IPS-18a (cell line): ENCODE measurements around the gene APPBP2.
"Not testable (repeated sequence)": the region's sequence is repeated elsewhere in the genome, so short reads cannot be mapped to it uniquely, and the experiment has no call there.

Source experiments
- H3K27ac ChIP-seq: one replicate; pipeline ENCODE4 v1.5.1; 2013; ENCODE audit warnings: low read length
- H3K27me3 ChIP-seq: one replicate; pipeline ENCODE4 v1.6.1; 2013; ENCODE audit warnings: mild to moderate bottlenecking, low read length; ENCODE audit not compliant: control insufficient read depth, insufficient read depth
- H3K36me3 ChIP-seq: one replicate; pipeline ENCODE4 v1.6.1; 2013; ENCODE audit warnings: low read depth, low read length; ENCODE audit not compliant: control insufficient read depth
- H3K4me1 ChIP-seq: one replicate; pipeline ENCODE4 v1.6.1; 2013; ENCODE audit warnings: low read depth, low read length; ENCODE audit not compliant: control insufficient read depth
- H3K4me3 ChIP-seq: one replicate; pipeline ENCODE4 v1.5.1; 2013; ENCODE audit warnings: low read length
- H3K9ac ChIP-seq: one replicate; pipeline ENCODE4 v1.6.1; 2013; ENCODE audit warnings: mild to moderate bottlenecking, low read length, moderate library complexity
- H3K9me3 ChIP-seq: one replicate; pipeline ENCODE4 v1.6.1; 2013; ENCODE audit warnings: low read depth, low read length; ENCODE audit not compliant: control insufficient read depth

APPBP2 gene

DNA sequence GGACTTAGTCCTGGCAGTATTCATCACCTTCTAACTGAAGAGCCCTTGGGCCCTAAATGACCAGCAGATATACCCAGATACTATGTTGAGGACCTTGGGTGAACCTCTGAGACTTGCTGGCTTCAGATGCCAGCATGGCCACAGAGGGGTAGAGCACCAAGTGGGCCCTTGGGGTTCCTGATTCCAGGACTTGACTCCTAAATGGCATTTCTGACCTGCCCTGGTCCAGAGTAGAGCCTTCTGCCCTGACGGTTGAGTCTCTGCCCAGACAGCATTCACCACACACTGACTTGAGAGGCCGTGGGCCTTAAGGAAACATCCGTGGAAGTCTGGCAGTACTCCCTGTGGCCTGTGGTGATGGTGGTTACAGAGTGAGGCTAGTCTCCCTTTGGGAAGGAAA is 2.8 kb upstream of the APPBP2 start:
- no peaks in the 10 kb centered on the region for H3K27me3 ChIP-seq
- H3K4me1 ChIP-seq: peaks cover 5% of the 10 kb centered on the region
- no peaks in the 10 kb centered on the region for H3K9me3 ChIP-seq
- H3K36me3 ChIP-seq: no peaks in the 10 kb centered on the region
- no peak overlapping the region for H3K4me3 ChIP-seq
- no peak overlapping the region for H3K9ac ChIP-seq
- H3K27ac ChIP-seq: no peak overlapping the region

DNA sequence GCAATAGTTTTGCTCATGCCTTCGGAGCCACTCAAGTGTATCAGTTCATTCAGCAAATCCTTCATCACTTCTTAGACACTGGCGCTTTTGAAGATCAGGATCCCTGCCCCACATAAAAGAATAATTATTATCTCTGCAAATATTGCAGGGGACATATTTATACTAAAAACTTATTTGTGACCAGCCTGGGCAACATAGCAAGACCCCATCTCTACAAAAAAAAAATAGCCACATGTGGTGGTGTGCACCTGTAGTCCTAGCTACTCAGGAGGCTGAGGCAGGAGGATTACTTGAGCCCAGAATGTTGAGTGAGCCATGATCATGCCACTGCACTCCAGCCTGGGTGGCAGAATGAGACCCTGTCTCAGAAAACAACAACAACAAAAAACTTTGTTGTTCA is 1.7 kb upstream of the APPBP2 start:
- H3K27me3 ChIP-seq: no peaks in the 10 kb centered on the region
- H3K4me1 ChIP-seq: peaks cover 6% of the 10 kb centered on the region
- no peak overlapping the region for H3K27ac ChIP-seq
- no peaks in the 10 kb centered on the region for H3K36me3 ChIP-seq
- no peaks in the 10 kb centered on the region for H3K9me3 ChIP-seq
- H3K9ac ChIP-seq: no peak overlapping the region
- H3K4me3 ChIP-seq: no peak overlapping the region

DNA sequence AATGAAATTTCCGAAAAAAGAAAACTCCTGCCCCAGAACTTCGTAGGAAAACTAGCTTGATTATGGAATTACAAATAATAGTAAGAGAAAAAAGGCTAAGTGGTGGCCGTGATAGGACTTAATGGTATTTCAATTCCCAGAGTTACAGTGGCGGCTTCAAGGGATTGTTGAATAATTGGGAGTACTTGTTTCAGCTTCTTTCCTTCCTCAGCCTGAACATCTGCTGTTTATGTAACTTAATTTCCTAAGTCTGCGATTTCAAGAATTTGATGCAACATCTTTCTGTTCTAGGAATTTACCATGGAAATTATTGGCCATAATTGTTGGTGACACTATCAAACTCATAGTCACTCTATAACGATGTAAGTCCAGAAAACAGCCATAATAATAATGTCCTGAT is 684 bp upstream of the APPBP2 start:
- Histone ChIP-seq H3K27me3 (no peaks in the 10 kb centered on the region), H3K36me3 (no peaks in the 10 kb centered on the region), H3K4me1 (peaks cover 6% of the 10 kb centered on the region), H3K27ac (no peak overlapping the region), H3K9me3 (no peaks in the 10 kb centered on the region), H3K9ac (peak overlapping the region; percentile 82), H3K4me3 (peak overlapping the region; percentile 90)

DNA sequence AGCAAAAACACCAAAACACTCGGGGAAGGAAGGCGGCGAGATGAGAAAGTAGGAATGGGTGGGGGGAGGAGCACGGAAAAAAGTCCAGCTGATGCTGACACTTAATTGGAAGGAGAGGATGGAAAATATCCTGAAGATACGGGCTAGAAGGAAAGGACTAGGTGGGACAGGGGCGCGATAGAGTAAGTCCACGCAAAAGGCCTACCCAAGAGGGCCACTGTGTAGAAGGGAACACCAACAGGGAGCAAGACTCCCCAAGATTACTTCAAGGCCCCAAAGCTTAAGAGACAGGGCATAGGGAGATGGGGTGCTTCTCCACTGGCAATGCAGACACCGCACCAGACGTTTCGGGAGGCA is 736 bp downstream of the APPBP2 start:
- Histone ChIP-seq H3K9me3 (no peaks in the 10 kb centered on the region), H3K27me3 (no peaks in the 10 kb centered on the region)

DNA sequence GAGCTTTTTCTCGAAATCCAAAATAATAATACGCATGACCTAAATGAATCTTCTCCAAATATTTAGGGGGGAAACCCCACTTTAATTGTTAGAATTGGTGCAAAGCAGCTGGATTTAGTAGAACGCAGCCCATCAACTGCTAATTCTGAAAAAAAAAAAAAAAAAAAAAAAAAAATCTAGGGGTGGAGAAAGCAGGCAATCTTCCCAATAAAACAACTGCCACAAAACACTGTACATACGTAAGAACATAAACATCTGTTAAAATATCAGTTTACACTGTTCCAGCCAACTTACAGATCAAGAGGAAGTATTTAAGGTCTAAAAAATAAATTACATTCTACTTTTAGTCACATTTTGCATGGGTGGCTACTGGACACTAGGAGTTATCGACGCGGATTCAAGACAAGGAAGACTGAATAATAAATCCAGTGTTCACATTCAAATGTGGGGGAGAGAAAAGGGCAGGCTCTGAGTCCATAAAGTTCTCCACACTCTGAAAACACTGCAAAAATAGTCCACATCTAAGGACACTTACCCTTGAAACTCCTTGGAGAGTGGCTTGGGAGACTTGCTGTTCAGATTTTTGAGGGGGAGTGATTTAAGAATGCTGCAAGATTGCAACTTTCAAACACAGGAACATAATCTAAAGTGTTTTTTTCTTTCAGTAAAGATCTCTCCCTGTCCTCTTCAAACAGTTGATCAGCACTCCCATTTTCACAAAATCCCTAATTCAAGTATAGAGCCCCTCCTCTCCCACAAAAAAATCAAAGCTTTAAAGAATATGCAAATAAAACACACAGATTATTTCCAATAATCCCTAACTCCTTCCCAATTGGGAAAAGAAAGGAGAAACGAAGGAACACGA is 1.3 kb downstream of the APPBP2 start:
- Histone ChIP-seq H3K27me3 (no peaks in the 10 kb centered on the region), H3K36me3 (no peaks in the 10 kb centered on the region), H3K4me1 (peaks cover 6% of the 10 kb centered on the region), H3K4me3 (peak overlapping the region; percentile 90), H3K9ac (peak overlapping the region; percentile 82), H3K27ac (peak overlapping the region; percentile 74), H3K9me3 (no peaks in the 10 kb centered on the region)

More for the DNA sequence above, 736 bp downstream of the APPBP2 start:
- Histone ChIP-seq H3K4me1 (peaks cover 6% of the 10 kb centered on the region), H3K27ac (peak overlapping the region; percentile 74), H3K9ac (peak overlapping the region; percentile 82), H3K36me3 (no peaks in the 10 kb centered on the region), H3K4me3 (peak overlapping the region; percentile 90)

DNA sequence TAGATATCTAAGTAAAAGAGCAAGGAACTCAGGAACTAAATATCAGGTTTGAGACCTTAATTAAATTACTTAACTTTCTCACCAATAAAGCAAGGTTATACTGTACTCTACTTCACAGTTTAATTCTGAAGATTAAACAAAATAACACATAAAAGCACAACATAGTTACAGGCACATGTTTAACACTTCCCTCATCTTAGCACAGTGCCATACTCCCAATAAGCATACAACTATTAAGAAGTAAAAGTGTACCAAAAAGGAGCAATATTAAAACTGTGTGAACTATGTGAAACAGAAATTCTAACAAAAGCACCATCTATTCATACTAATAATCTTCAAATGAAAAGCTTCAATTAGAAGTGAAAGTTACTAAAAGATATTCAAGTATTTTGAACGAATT is 2.2 kb downstream of the APPBP2 start:
- Histone ChIP-seq H3K4me3 (peak overlapping the region; percentile 90), H3K27ac (no peak overlapping the region), H3K27me3 (no peaks in the 10 kb centered on the region), H3K4me1 (peaks cover 6% of the 10 kb centered on the region), H3K36me3 (no peaks in the 10 kb centered on the region), H3K9ac (peak overlapping the region; percentile 82), H3K9me3 (no peaks in the 10 kb centered on the region)

DNA sequence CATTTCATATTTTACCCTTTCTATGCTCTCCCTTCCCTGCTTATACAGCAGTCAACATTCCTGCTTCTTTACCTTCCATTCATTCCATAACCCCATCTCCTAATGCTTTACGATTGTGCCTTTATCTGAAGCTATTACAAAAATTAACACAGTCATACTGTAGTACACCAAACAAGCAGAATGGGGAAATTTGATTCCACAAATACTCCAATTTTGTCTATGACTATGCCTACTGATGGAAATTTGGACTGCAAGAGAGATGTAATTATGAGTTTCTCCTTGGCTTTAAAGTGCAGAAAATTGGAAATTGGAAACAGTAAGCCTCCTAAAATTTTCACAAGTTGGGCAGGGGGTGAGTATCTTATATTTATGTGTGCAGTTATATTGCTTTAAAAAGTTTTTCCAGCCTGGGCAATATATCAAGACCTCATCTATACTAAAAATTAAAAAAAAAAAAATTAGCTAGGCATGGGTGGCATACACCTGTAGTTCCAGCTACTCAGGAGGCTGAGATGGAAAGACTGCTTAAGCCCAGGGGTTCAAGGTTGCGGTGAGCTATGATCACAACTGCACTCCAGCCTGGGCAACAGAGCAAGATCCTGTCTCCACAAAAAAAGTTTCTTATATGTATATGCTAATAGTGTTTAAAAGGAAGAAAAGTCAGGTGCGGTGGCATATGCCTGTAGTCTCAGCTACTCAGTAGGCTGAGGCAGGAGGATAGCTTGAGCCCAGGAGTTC is 3.0 kb downstream of the APPBP2 start:
- H3K27ac ChIP-seq: no peak overlapping the region
- H3K4me3 ChIP-seq: no peak overlapping the region
- H3K9ac ChIP-seq: no peak overlapping the region

DNA sequence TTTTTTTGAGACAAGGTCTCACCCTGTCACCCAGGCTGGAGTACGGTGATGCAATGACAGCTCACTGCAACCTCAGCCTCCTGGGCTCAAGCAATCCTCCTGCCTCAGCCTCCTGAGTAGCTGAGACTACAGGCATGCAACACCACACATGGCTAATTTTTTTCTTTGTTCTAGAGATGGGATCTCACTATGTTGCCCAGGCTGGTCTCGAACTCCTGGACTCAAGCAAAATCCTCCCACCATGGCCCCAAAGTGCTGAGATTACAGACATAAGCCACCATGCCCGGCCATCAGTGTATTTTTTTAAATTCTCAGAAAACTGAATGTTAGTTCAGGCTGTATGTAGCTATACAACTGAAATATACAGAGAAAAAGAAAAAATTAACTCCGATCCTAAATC is 6.2 kb downstream of the APPBP2 start:
- no peak overlapping the region for H3K9ac ChIP-seq
- no peaks in the 10 kb centered on the region for H3K36me3 ChIP-seq
- H3K4me3 ChIP-seq: no peak overlapping the region
- H3K27ac ChIP-seq: no peak overlapping the region
- H3K27me3 ChIP-seq: no peaks in the 10 kb centered on the region
- H3K9me3 ChIP-seq: no peaks in the 10 kb centered on the region
- peaks cover 6% of the 10 kb centered on the region for H3K4me1 ChIP-seq

More for the DNA sequence above, 3.0 kb downstream of the APPBP2 start:
- Histone ChIP-seq H3K36me3 (no peaks in the 10 kb centered on the region), H3K9me3 (no peaks in the 10 kb centered on the region), H3K27me3 (no peaks in the 10 kb centered on the region), H3K4me1 (peaks cover 6% of the 10 kb centered on the region)

DNA sequence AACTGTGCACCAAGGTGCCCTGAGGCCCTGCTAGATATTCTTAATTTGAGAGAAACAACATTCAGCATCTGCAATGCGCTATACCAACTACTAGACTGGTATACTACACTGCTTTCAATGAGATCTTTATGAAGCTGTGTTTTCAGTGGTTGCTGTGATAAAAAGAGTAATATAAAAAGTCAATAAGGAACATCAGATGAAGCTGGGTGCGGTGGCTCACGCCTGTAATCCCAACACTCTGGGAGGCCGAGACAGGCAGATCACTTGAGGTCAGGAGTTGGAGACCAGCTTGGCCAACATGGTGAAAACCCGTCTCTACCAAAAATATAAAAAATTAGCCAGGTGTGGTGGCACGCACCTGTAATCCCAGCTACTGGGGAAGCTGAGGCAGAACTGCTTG is 10.4 kb downstream of the APPBP2 start:
- not testable (repeated sequence) for H3K27me3 ChIP-seq, H3K9ac ChIP-seq, H3K27ac ChIP-seq, H3K9me3 ChIP-seq, H3K36me3 ChIP-seq, H3K4me3 ChIP-seq, H3K4me1 ChIP-seq

DNA sequence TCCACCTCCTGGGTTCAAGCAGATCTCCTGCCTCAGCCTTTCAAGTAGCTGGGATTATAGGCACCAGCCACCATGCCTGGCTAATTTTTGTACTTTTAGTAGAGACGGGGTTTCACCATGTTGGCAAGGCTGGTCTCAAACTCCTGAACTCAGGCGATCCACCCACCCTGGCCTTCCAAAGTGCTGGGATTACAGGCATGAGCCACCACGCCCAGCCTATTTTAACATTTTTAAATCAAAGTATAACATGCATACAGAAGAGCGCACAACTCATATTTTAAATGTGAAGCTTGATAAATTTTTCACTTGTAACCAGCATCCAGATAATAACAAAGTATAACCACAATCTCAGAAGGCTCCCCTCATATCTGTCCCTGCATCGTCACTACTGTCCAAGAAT is 10.8 kb downstream of the APPBP2 start:
- H3K27ac ChIP-seq, H3K9ac ChIP-seq, H3K4me1 ChIP-seq, H3K4me3 ChIP-seq, H3K9me3 ChIP-seq, H3K27me3 ChIP-seq, H3K36me3 ChIP-seq: not testable (repeated sequence)

DNA sequence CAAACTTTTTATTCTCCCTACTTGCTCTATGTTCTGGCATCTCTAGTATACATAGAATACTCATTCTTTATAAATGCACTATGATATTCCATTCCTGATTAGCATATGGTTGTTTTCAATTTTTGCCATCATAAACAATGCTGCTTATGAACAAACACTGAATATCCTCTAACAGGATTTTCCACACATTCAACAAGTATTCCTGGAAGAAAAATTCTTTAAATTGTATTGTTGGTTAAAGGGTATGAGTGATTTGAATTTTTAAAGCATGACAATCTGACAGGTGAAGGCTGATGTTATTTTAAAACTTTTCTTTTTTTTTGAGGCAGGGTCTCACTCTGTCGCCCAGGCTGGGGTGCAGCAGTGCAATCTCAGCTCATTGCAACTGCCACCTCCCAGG is 11.5 kb downstream of the APPBP2 start:
- Histone ChIP-seq H3K4me1 (no peaks in the 10 kb centered on the region), H3K9me3 (no peaks in the 10 kb centered on the region), H3K27me3 (no peaks in the 10 kb centered on the region), H3K9ac (no peak overlapping the region), H3K36me3 (no peaks in the 10 kb centered on the region), H3K4me3 (no peak overlapping the region), H3K27ac (no peak overlapping the region)

DNA sequence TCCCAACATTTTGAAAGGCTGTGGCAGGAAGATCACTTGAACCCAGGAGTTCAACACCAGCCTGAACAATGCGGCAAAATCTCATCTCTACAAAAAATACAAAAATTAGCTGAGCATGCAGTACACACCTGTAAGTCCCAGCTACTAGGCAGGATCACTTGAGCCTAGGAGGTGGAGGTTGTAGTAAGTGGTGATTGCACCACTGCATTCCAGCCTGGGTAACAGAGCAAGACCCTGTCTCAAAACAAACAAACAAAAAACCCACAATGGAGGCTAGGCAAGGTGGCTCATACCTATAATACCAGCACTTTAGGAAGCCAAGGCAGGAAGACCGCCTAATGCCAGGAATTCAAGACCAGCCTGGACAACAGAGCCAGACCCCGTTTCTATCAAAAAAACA is 12.0 kb downstream of the APPBP2 start:
- Histone ChIP-seq H3K9me3 (no peaks in the 10 kb centered on the region), H3K27me3 (no peaks in the 10 kb centered on the region), H3K36me3 (no peaks in the 10 kb centered on the region), H3K4me1 (no peaks in the 10 kb centered on the region), H3K4me3 (no peak overlapping the region), H3K27ac (no peak overlapping the region), H3K9ac (no peak overlapping the region)
